IPS DF 4.7 (cell line): ENCODE results near the gene LETMD1.
"Not testable (repeated sequence)": the region's sequence is repeated elsewhere in the genome, so short reads cannot be mapped to it uniquely, and the experiment has no call there.

Experiments
- DNase-seq: peaks from one replicate; pipeline ENCODE4 v3.0.0-alpha.2; 2013; ENCODE audit warnings: low spot score; ENCODE audit errors: extremely low read depth

Gene LETMD1

DNA sequence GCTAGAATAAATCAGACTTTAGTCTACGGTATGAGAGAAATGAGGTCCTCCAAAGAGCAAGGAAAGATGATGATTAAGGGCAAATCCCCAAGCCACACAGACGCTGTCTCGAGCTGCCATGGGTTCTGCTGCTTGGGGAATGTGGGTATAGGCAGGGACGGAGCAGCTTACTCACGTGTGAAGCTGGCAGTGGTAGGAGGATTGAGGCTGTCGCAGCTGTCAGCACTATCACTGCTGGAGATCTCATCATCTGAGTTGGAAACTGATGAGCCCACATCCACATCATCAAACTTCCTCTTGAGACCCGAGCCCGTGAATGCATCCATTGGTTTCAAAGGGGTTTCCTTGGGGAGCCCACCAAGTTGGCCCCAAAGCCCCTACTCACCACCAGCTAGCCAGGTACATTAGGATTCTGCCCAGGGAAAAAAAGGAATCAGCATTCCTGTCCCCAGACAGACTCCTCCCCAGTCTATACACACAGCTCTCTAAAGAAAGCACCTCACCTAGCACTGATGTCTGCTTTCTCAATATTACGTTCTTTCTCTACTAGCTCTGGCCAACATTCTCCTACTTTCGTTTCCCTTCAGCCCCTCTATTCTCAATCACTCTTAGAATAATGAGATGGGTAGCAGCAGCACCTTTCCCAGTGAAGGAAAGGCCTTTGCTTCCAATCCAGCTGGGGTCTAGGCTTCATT is 28.3 kb downstream of the LETMD1 start:
- DNase-seq = no peak

DNA sequence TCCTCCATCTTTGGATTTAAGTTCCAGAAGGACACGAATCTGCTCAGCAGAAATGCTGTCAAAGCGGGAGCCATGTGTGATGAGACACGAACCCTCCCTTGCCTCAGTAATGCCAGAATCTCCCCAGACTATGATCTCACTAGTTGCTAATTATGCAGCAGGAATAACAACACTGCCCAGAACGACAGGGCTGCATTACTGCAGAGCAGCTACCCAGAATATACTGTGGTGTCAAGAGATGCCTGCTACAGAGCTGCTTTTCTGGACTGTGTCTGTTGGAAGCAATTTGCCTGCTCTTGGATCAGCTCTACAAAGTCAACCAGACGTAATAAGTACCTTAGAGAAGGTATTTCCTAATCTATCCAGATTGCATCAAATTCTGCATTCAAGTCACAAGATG is 29.8 kb downstream of the LETMD1 start:
- no peak for DNase-seq

DNA sequence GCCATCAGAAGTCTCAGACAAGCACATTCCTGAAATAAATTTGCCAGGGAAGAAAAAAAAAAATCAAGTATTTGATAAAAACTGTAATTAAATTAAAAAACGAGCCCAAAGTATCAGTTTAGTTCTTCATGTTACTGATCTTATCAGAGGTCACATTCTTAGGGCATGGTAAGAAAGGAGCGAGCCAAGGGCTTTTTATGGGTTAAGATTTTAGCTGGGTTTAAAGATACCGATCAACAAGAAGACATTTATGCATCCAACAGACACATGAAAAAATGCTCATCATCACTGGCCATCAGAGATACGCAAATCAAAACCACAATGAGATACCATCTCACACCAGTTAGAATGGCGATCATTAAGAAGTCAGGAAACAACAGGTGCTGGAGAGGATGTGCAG is 30.2 kb downstream of the LETMD1 start:
- not testable (repeated sequence) for DNase-seq

DNA sequence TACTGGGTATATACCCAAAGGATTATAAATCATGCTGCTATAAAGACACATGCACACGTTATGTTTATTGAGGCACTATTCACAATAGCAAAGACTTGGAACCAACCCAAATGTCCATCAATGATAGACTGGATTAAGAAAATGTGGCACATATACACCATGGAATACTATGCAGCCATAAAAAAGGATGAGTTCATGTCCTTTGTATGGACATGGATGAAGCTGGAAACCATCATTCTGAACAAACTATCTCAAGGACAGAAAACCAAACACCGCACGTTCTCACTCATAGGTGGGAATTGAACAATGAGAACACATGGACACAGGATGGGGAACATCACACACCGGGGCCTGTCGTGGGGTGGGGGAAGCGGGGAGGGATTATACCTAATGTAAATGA is 30.7 kb downstream of the LETMD1 start:
- not testable (repeated sequence) for DNase-seq

GRCh38 chr12:51080136-51080535 is 32.0 kb downstream of the LETMD1 start:
- no peak for DNase-seq

DNA sequence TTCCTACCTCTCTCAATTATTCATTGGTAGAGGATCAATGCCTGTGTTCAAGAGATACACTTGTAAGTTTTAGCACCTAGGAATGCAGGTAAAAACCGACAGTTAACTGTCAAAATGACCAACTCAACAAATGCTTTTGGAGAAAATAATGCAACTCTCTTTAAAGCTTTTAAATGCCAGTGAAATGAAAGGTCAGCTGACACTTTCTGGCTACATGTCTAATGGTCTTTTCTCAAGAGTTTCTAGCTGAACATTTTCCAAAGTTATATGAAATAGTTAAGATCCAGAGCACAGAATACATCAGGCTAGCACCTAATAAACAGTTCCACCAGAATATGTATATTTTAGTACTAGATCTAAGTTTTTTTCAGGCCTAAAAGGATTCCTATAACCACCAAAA is 33.3 kb downstream of the LETMD1 start:
- no peak for DNase-seq

DNA sequence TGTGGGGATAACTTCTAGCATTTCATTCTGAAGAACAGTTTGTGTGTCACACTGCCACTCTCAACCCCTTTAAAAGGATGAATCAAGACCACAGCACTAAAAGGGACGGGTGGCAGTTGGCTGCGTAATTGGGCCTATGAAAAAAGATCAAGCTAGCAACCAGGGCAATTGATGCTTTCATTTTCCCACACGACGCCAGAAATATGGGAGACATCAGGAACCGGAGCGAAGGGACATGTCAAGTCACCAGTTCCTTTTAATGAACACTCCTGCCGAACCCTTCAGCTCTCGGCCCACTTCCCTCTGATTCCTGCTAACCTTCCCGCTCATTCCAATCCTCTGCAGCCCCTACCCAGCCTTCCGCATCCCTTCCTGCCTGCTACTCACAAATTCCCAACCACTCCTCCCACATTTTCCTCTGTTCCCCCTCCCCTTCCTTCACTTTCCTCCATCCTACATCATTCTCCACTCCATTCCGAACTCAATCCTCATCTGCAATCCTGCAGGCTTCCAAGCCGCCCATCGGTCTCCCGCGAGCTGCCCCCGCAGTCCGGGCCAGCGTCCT is 34.5 kb downstream of the LETMD1 start:
- DNase-seq = peak; percentile 44

GRCh38 chr12:51083126-51083833 is 35.2 kb downstream of the LETMD1 start, which contains the start of gene CSRNP2:
Gene CSRNP2, minus strand, starts transcription at chr12:51083596. Its CDS starts 7,035 bp downstream, at chr12:51076561.
- DNase-seq = peak; percentile 89

DNA sequence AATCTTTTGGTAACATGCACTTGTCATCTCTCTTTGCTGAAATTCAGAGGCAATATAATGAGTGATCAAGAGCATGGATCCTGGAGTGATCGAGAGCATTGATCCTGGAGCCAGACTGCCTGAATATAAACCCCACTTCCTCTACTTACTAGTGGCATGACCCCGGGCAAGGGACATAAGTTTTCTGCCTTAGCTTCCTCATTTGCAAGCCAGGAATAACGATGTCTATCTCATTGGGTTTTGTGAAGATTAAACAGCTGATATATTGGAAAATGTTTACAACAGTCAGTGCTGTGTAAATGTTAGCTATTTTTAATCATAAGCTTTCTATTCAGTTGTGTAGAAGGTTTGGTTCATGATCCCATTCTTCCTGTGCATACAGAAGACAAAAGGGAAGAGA is 37.6 kb downstream of the LETMD1 start:
- DNase-seq = no peak

DNA sequence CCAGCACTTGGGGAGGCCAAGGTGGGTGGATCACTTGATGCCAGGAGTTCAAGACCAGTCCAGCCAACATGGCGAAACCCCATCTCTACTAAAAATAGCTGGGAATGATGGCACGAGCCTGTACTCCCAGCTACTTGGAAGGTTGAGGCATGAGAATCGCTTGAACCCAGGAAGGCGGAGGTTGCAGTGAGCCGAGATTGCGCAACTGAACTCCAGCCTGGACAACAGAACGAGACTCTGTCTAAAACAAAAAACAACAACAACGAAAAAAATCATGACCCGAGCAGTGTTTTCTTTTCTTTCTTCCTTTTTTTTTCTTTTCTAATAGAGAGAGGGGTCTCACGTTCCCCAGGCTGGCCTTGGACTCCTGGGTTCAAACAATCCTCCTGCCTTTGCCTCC is 38.8 kb downstream of the LETMD1 start:
- DNase-seq = no peak

- DNase-seq = no peak
These were observed 39.7 kb downstream of the LETMD1 start for GRCh38 chr12:51087818-51088217.

DNA sequence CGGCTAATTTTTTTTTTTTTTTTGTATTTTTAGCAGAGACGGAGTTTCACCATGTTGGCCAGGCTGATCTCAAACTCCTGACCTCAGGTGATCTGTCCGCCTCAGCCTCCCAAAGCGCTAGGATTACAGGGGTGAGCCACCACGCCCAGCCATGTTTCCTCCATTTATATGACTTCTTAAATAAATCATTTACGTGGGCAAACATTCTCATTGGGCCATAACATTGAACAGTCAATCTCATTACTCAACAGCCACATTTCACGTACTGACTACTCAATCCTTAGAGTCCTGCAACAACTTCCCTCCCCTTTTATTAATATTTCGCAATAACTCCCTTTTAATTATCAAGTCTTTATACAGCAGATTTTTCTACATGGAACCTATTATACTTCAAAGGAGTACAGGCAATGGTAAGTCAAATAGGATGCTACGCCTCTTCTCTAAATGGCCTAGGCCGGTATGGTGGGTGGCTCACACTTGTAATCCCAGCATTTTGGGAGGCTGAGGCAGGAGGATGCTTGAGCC is 42.6 kb downstream of the LETMD1 start:
- DNase-seq = no peak

DNA sequence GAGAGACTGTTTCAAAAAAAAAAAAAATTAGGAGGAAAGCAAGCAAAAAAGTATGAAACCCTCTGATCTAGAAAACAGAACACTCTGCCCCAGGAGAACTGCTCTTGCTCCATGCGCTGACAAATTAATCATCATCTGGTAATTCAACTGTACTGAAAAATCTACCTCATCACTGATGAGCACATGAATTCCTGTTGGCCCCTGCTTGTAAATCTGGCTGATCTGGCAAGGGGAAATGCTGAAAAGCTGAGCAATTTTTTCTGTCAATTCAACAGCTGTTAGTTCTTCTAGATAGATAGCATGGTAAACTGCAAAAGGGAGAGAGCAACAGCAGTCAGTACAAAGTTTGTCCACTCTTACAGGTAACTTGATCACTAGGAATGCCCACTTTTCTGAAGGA is 50.5 kb downstream of the LETMD1 start:
- DNase-seq = no peak

- DNase-seq = no peak
These were observed 55.9 kb downstream of the LETMD1 start for GRCh38 chr12:51103977-51104376.

DNA sequence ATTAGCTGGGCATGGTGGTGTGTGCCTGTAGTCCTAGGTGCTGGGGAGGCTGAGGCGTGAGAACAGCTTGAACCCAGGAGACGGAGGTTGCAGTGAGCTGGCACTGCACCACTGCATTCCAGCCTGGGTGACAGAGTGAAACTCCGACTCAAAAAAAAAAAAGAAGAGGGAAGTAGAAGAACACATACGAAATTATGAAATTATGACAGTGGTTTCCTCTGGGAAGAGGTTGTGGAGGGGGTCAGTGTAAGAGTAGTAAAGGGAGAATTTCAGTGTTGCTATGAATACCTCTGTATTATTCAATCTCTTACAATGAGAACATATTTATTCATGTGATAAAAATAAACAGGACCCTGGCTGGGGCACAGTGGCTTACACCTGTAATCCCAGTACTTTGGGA is 60.0 kb downstream of the LETMD1 start:
- no peak for DNase-seq
